ENCODE results near the gene PDE4B.
"Not testable (repeated sequence)": the region's sequence is repeated elsewhere in the genome, so short reads cannot be mapped to it uniquely, and the experiment has no call there.

The PDE4B gene

GRCh38 chr1:66135161-66135560 lies 342.5 kb downstream of the PDE4B start:
- no peak for DNase-seq (ENCODE audit: low read depth in 2 of 2)

DNA sequence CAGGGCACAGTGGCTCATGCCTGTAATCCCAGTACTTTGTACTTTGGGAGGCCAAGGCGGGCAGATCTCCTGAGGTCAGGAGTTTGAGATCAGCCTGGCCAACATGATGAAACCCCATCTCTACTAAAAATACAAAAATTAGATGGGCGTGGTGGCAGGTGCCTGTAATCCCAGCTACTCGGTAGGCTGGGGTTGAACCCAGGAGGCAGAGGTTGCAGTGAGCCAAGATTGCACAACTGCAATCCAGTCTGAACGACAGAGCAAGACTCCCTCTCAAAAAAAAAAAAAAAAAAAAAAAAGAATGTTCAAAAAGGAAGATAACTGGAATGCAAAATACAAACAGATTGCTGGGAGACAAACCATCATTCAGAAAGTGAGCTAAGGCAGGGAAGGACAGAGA lies 343.7 kb downstream of the PDE4B start:
- DNase-seq (ENCODE audit: low read depth in 2 of 2), result not testable (repeated sequence)

- DNase-seq (ENCODE audit: low read depth in 2 of 2), result no peak
Measured at GRCh38 chr1:66137235-66137634, 344.5 kb downstream of the PDE4B start.

DNA sequence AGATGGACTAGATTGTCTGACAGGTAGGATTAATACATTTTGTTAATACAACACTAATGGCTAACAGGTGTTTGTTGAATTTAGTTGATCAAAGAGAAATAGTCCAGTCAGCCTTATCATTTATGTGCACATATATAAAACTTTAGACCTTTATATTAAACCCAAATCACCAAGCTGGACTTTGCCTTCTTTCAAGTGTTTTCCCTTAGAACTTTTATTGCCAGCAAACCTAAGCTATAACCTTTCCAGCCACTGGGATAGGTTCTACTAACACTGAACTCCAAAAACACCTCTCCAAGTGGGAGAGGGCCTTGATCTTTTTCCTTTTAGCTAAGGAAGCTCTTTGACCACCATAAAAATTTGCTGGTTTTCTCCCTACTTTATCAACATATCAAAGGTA lies 345.9 kb downstream of the PDE4B start:
- no peak for DNase-seq (ENCODE audit: low read depth in 2 of 2)

GRCh38 chr1:66140072-66140471 lies 347.4 kb downstream of the PDE4B start:
- no peak for DNase-seq (ENCODE audit: low read depth in 2 of 2)

GRCh38 chr1:66143651-66144050 lies 351.0 kb downstream of the PDE4B start:
- DNase-seq (ENCODE audit: low read depth in 2 of 2), result no peak

DNA sequence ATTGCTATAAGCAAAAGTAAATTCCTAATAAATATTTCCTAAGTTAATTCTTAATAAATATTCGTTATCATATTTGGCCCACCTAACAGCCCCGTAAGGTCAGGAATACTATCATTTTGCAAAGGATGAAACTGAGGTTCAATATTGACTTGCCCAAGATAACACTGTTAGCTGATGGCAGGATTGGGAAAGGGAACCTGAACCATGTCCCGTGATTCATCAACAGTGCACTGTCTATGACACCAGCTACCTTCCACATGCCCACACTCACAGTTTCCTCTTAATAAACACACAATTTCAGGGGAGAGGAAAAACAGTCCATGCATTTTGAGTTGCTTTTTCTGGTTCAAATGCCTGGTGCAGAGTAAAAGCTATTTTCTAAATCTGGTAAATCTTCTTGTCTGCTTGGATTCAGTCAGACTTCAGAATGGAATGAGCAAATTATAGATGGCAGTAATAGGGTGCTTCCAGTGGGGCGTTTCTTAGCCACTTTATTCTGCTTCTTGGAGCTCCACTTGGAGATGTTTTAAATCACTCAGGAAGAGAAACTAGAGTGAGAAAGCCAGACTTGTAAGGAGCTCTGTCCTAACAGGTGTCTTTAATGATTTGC lies 354.6 kb downstream of the PDE4B start:
- DNase-seq (ENCODE audit: low read depth in 2 of 2), result no peak

DNA sequence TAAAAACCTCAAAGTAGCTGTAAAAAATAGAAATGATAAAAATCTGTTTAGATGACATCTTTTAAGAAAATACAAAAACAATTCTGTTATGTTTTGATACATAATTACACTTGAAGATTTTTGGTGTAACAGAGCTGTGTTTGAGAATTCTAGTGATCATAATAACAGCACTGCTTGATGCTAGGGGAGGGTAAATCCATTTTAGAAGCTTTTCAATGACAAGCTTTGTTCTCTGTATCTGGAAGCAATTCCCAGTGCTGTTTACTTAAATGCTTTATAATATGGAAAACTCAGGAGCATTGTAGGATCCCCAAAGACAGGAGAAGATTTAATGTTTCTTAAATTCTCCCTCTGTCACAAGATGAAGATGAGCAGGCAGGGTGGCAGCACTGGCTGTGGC lies 359.3 kb downstream of the PDE4B start:
- DNase-seq (ENCODE audit: low read depth in 2 of 2), result no peak

- DNase-seq (ENCODE audit: low read depth in 2 of 2), result no peak
Measured at GRCh38 chr1:66154394-66154793, 361.7 kb downstream of the PDE4B start.

- DNase-seq (ENCODE audit: low read depth in 2 of 2), result no peak
Measured at GRCh38 chr1:66156144-66156543, 363.4 kb downstream of the PDE4B start.

GRCh38 chr1:66159800-66160199 lies 367.1 kb downstream of the PDE4B start:
- DNase-seq (ENCODE audit: low read depth in 2 of 2), result no peak

DNA sequence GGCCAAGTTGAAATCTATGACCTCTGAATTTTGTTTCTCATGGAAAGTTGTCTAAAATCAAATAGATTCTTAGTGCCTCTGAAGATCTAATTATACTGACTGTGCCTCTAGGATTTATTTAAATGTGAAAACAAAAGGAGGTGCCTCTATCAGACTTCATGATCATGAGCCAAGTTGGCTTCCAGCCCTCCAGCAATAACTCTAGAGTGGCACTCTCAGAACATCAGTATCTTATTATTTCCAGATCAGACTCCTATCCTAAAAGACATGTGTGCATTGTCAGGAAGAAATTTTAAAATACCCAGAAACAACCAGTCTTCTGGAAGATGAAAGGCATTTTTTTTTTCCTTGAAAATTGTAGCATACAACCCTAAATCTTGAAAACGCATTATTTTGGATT lies 368.0 kb downstream of the PDE4B start:
- no peak for DNase-seq (ENCODE audit: low read depth in 2 of 2)

- no peak for DNase-seq (ENCODE audit: low read depth in 2 of 2)
Measured at GRCh38 chr1:66166753-66167152, 374.1 kb downstream of the PDE4B start.

DNA sequence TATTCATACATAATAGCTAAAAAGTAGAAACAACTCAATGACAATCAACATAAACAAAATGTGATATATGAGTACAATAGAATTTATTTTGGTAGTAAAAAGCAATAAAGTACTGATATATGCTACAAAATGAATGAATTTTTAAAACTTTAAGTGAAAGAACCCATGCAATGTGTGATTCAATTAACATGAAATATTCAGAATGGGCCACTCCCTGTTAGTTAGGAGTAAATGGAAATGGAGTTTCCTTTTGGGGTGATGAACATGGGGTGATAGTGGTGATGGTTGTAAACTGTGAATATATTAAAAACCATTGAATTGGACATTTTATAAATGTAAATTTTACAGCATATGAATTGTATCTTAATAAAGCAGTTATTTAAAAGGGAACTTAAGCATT lies 374.6 kb downstream of the PDE4B start:
- DNase-seq (ENCODE audit: low read depth in 2 of 2), result no peak

- DNase-seq (ENCODE audit: low read depth in 2 of 2), result no peak
Measured at GRCh38 chr1:66168467-66168887, 375.8 kb downstream of the PDE4B start.

DNA sequence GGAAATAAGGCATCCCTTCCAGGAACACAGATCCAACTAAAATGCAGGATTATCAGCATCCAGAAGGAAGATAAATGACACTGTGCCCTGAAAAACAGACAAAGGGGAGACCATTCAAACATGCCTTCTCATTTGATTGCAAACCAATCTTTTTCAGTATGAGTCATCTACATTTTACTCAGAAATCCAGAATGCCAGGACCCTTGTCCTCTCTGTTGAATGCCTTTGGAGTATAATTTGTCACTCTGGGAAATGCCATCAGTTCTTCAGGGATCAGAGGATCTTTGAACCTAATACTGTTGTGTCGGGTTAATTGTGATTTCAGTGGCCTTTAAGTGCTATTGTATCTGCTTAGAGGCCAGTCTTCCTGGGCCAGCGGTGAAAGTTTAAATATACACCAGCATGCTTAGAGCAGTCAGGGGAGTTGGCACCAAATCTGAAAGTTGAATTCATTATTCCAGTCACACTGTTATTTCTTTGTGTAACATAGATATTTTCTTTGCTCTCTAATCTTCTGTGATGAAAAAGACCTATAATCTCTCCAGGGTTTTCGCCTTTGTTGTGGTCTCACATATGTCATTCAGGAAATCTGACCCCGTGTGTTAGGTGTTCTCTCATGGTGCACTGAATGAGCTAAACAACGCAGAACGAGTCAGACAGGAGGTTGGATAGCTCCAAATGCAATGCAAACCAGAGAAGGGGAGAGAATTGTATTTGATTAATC lies 376.4 kb downstream of the PDE4B start:
- DNase-seq (ENCODE audit: low read depth in 2 of 2), result no peak

DNA sequence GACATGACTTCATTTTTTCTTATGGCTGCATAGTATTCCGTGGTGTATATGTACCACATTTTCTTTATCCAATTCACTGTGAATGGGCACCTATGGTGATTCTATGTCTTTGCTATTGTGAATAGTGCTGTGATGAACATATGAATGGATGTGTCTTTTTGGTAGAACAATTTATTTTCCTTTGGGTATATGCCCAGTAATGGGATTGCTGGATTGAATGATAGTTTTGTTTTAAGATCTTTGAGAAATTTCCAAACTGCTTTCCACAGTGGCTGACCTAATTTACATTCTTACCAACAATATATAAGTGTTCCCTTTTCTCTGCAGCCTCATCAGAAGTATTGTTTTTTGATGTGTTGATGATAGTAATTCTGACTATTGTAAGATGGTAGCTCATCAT lies 379.6 kb downstream of the PDE4B start:
- DNase-seq (ENCODE audit: low read depth in 2 of 2), result no peak

GRCh38 chr1:66175098-66175497 lies 382.4 kb downstream of the PDE4B start:
- no peak for DNase-seq (ENCODE audit: low read depth in 2 of 2)

DNA sequence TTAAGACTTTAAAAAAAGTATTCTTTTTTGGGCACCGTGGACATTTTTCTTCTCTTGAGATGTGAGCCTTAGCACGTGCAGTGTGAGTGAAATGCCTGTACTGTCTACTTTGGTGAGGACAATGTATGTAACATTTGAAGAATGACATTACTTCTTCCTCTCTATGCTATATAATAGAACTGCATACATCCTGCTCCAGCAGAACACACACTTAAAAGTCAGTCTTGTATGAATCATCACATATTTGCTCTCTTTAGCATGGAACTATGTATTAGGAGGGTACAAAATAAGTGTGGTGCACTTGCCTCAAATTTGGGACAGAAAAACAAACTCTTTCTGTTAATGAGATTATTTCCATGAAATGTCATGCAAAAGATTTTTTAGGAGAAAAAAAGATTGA lies 382.9 kb downstream of the PDE4B start:
- DNase-seq (ENCODE audit: low read depth in 2 of 2), result no peak

DNA sequence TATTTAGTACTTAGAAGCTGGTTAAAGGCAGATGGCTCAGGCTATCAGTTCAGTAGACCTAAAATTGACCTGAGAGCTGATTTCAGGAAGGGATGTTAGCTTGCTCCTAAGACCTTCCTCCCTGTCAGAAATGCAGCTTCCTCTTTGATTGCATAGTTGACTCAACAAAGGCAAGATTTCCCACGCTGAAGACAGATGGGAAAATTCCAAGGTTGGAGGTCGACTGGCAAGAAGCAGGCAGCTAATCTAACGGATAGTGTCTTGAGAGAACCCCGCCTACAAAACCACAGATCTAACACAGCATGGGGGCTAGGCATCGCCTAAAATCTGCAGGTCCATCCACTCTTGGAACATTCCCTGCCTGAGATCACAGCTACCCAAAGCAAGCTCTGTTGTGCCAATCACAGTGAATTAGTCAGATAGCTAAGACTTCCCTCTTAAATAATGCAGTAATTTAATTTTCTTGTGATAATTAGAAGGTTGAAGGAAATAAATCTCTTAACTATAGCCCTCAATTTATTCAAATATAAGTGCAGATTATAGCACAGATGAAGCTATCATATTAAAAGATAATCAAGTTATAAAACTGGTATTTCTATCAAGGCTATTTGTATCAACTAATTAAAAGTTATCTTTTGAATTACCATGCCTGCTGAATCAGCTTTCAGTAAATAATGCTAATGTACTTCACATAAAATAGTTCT lies 383.5 kb downstream of the PDE4B start:
- no peak for DNase-seq (ENCODE audit: low read depth in 2 of 2)

- DNase-seq (ENCODE audit: low read depth in 2 of 2), result no peak
Measured at GRCh38 chr1:66176832-66177231, 384.1 kb downstream of the PDE4B start.

DNA sequence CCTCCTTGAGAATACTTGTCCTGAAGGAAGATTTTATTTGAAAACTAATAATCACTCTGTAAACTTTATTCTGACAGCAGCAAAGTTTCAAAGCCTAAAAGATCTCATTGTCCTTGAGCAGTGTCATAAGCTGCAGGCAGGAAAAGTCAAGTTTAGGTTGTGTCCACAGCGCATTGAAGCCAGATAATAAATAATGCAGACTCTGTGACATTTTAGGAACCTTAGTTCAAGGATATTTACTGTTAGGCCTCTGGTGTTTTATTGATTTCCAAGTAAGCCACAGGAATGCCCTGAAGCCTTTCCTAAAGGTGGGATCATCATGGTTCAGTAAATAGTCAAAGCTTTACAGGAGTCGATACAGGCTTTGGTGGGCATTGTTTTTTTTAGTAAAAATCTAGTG lies 384.8 kb downstream of the PDE4B start:
- no peak for DNase-seq (ENCODE audit: low read depth in 2 of 2)

DNA sequence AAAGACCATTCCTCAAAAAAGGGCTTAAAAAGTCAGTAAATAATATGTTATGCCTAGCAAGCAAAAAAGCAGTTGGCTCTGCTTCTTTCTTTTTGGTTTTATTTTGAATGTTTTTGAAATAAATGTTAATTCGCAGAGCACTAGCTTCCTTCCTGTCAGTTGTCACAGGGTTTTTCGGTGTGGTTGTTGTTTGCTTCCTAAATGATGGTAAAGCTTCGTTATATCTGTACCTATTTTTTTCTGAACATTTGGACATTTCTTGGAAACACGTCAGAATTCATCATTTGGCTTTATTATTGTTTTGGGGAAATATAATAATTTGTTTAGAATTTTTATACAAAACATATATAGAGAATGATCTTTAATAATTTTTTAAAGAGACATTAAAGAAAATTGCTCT lies 389.3 kb downstream of the PDE4B start:
- no peak for DNase-seq (ENCODE audit: low read depth in 2 of 2)
